HCT116 (cell line): ENCODE results near the gene RBM26. TPM values are rescaled to one million over a fixed set of nuclear protein-coding genes. Genes with fewer than 3 reads are reported as not detected.

Experiments
- ATAC-seq: fragments of 200-7000 bp; cut with Tn5 transposase; 2 replicates; pipeline ENCODE4 v1.9.1; 2020; ENCODE audit warnings: mild to moderate bottlenecking, moderate library complexity
- BruUV-seq: library from RNA; stranded (reverse); fragments of 400-500 nt; replicated peaks from 2 replicates; lab custom pipeline; 2021; lab: Mats Ljungman, UMichigan
- CTCF ChIA-PET: fragments of 300-600 bp; sonication (Branson Sonifier 250); formaldehyde crosslinking; loops from one replicate; lab custom pipeline; 2021; ENCODE audit warnings: antibody characterized with exemption; lab: Charles Lee
- POLR2A ChIA-PET: fragments of 300-600, 350-600 bp; sonication (Branson Sonifier 250); formaldehyde crosslinking; loops from one replicate; lab custom pipeline; 2021; ENCODE audit warnings: antibody characterized with exemption; lab: Charles Lee
- RAD21 ChIA-PET, 2 experiments: fragments of 300-600 bp; sonication (Branson Sonifier 250); formaldehyde crosslinking; loops; one replicate each; lab custom pipeline; 2023; ENCODE audit warnings: low total read pairs in 2 of 2; ENCODE audit not compliant: uncharacterized antibody in 2 of 2, unreplicated experiment in 2 of 2, low non-redundant PET in 1 of 2; lab: Charles Lee
- DNase-seq: peaks from one replicate; pipeline ENCODE4 v3.0.0-alpha.2; 2010; ENCODE audit warnings: low read depth, low spot score
- H2AFZ ChIP-seq: fragments of 200-600 bp; shearing (Covaris generic), sonication (generic); 2 replicates; pipeline ENCODE4 v1.6.1; 2017; ENCODE audit warnings: low read depth, mixed run types, mixed read lengths, antibody characterized with exemption, low read length; ENCODE audit not compliant: poor library complexity, severe bottlenecking
- H3K27ac ChIP-seq: 2 replicates; pipeline ENCODE4 v1.5.1; 2012; ENCODE audit warnings: low read depth, low read length
- H3K27me3 ChIP-seq: fragments of 200-600 bp; sonication (generic); 2 replicates; pipeline ENCODE4 v1.6.1; 2016; ENCODE audit warnings: mixed run types, low read length, mixed read lengths; ENCODE audit not compliant: insufficient read depth
- H3K36me3 ChIP-seq, 2 experiments: fragments of 200-500 bp in 1 of 2; fragments of 200-600 bp in 1 of 2; sonication (Bioruptor generic) in 1 of 2; sonication (generic) in 1 of 2; 2 replicates each; pipeline versions ENCODE4 v1.5.1 to v1.6.1; 2014 to 2016; ENCODE audit warnings: low read length in 2 of 2, inconsistent platforms in 1 of 2, mixed read lengths in 1 of 2, mixed run types in 1 of 2; ENCODE audit not compliant: insufficient read depth in 2 of 2, control insufficient read depth in 1 of 2
- H3K4me1 ChIP-seq, 2 experiments: fragments of 200-600 bp in 1 of 2; sonication (generic) in 1 of 2; 2 replicates each; pipeline versions ENCODE4 v1.5.1 to v1.6.1; 2012 to 2017; ENCODE audit warnings: low read length in 2 of 2, inconsistent platforms in 1 of 2, mild to moderate bottlenecking in 1 of 2, mixed read lengths in 1 of 2, mixed run types in 1 of 2, moderate library complexity in 1 of 2; ENCODE audit not compliant: insufficient read depth in 2 of 2, control insufficient read depth in 1 of 2
- H3K4me2 ChIP-seq: fragments of 200-600 bp; sonication (generic); 2 replicates; pipeline ENCODE4 v1.6.1; 2017; ENCODE audit warnings: mixed run types, low read length, mixed read lengths
- H3K4me3 ChIP-seq, 2 experiments: fragments of 200-600 bp in 1 of 2; sonication (generic) in 1 of 2; replicated peaks in 1 of 2; 2 replicates each; pipeline ENCODE4 v1.5.1; 2011 to 2016; ENCODE audit warnings: low read length in 2 of 2, control low read depth in 1 of 2, low read depth in 1 of 2, mild to moderate bottlenecking in 1 of 2, mixed read lengths in 1 of 2, mixed run types in 1 of 2
- H3K79me2 ChIP-seq: fragments of 200-600 bp; sonication (generic); 2 replicates; pipeline ENCODE4 v1.6.1; 2017; ENCODE audit warnings: mild to moderate bottlenecking, mixed run types, low read length, moderate library complexity, mixed read lengths; ENCODE audit not compliant: insufficient read depth
- H3K9ac ChIP-seq: fragments of 200-600 bp; sonication (generic); 2 replicates; pipeline ENCODE4 v1.6.1; 2016; ENCODE audit warnings: low read length, mixed read lengths
- H3K9me2 ChIP-seq: fragments of 200-600 bp; sonication (generic), shearing (Covaris generic); 2 replicates; pipeline ENCODE4 v1.6.1; 2017; ENCODE audit warnings: mixed run types, mild to moderate bottlenecking, moderate library complexity; ENCODE audit not compliant: insufficient read depth
- H3K9me3 ChIP-seq, 2 experiments: fragments of 200-500 bp in 1 of 2; fragments of 200-600 bp in 1 of 2; sonication (Bioruptor generic) in 1 of 2; sonication (generic) in 1 of 2; 2 replicates each; pipeline ENCODE4 v1.6.1; 2014 to 2017; ENCODE audit warnings: low read length in 2 of 2, mixed read lengths in 2 of 2, inconsistent platforms in 1 of 2, low read depth in 1 of 2, mild to moderate bottlenecking in 1 of 2, mixed run types in 1 of 2, moderate library complexity in 1 of 2; ENCODE audit not compliant: control insufficient read depth in 1 of 2, insufficient read depth in 1 of 2
- H4K20me1 ChIP-seq: fragments of 200-600 bp; sonication (generic), shearing (Covaris generic); 2 replicates; pipeline ENCODE4 v1.6.1; 2017; ENCODE audit warnings: mixed run types, mild to moderate bottlenecking, moderate library complexity; ENCODE audit not compliant: insufficient read depth
- CEBPB ChIP-seq: IDR thresholded peaks from 2 replicates; pipeline ENCODE4 v1.6.1; 2012; ENCODE audit warnings: low read depth
- ELF1 ChIP-seq: IDR thresholded peaks from 2 replicates; pipeline ENCODE4 v1.6.1; 2012; ENCODE audit warnings: low read depth, borderline replicate concordance
- EZH2 ChIP-seq: fragments of 200-600 bp; sonication (generic); IDR thresholded peaks from 2 replicates; pipeline ENCODE4 v1.6.1; 2017; ENCODE audit warnings: antibody characterized with exemption, mixed run types
- EZH2phosphoT487 ChIP-seq: fragments of 200-600 bp; IDR thresholded peaks from 2 replicates; pipeline ENCODE4 v1.6.1; 2018; ENCODE audit warnings: antibody characterized with exemption, borderline replicate concordance
- FOSL1 ChIP-seq: IDR thresholded peaks from 2 replicates; pipeline ENCODE4 v1.6.1; 2012; ENCODE audit warnings: low read depth
- POLR2A ChIP-seq: IDR thresholded peaks from 2 replicates; pipeline ENCODE4 v1.7.0; 2011; ENCODE audit warnings: borderline replicate concordance; ENCODE audit not compliant: insufficient read depth, insufficient read length; ENCODE audit errors: extremely low read depth
- POLR2AphosphoS5 ChIP-seq: IDR thresholded peaks from 2 replicates; pipeline ENCODE4 v1.6.1; 2011; ENCODE audit warnings: mild to moderate bottlenecking, low read depth, low read length, moderate library complexity
- RAD21 ChIP-seq: IDR thresholded peaks from 2 replicates; pipeline ENCODE4 v1.6.1; 2012; ENCODE audit warnings: low read depth, mild to moderate bottlenecking
- SIN3A ChIP-seq: IDR thresholded peaks from 2 replicates; pipeline ENCODE4 v1.6.1; 2012; ENCODE audit warnings: low read depth
- SP1 ChIP-seq: IDR thresholded peaks from 2 replicates; pipeline ENCODE4 v1.6.1; 2012; ENCODE audit warnings: low read depth
- SRF ChIP-seq: IDR thresholded peaks from 2 replicates; pipeline ENCODE4 v1.6.1; 2012; ENCODE audit warnings: low read depth
- TCF7L2 ChIP-seq: IDR thresholded peaks from 2 replicates; pipeline ENCODE4 v1.7.0; 2011; ENCODE audit warnings: borderline replicate concordance, inconsistent platforms; ENCODE audit not compliant: insufficient read depth, insufficient read length; ENCODE audit errors: extremely low read depth
- YY1 ChIP-seq: IDR thresholded peaks from 2 replicates; pipeline ENCODE4 v1.6.1; 2011; ENCODE audit warnings: low read length, low read depth, moderate library complexity, mild to moderate bottlenecking; ENCODE audit not compliant: insufficient replicate concordance; ENCODE audit errors: extremely low read depth
- ZNF274 ChIP-seq: fragments of 200-500 bp; sonication (Bioruptor generic); IDR thresholded peaks from 2 replicates; pipeline ENCODE4 v1.6.1; 2014; ENCODE audit warnings: mild to moderate bottlenecking, low read depth, low read length, inconsistent platforms
- intact Hi-C: fragments of 100-400 bp; cut with micrococcal nuclease; formaldehyde crosslinking; loops from 2 replicates; pipeline ENCODE4 v1.10.0; 2022
- total RNA-seq: library from RNA; stranded (reverse); gene quantifications from one replicate; pipeline ENCODE4 v1.2.1, GENCODE V29; 2021; ENCODE audit not compliant: unreplicated experiment
- TF ChIP-seq, protein P1 (sequence below): IDR thresholded peaks from 2 replicates; pipeline ENCODE4 v1.6.1; 2012
- TF ChIP-seq, protein P2 (sequence below): IDR thresholded peaks from 2 replicates; pipeline ENCODE4 v1.6.1; 2012; ENCODE audit warnings: low read depth
- TF ChIP-seq, protein P3 (sequence below), 3 experiments: fragments of 200-600 bp in 1 of 3; sonication (generic) in 1 of 3; IDR thresholded peaks in 2 of 3; conservative IDR thresholded peaks in 1 of 3; 2 replicates each; pipeline ENCODE4 v1.5.1; 2012 to 2017; ENCODE audit warnings: low read depth in 2 of 3, low read length in 2 of 3, antibody characterized with exemption in 1 of 3, borderline replicate concordance in 1 of 3, control low read depth in 1 of 3, mild to moderate bottlenecking in 1 of 3, mixed read lengths in 1 of 3, mixed run types in 1 of 3, moderate library complexity in 1 of 3; ENCODE audit not compliant: insufficient read depth in 1 of 3

RBM26 gene
- total RNA-seq, 1 experiment from 2014 or later: 52.5 TPM

DNA sequence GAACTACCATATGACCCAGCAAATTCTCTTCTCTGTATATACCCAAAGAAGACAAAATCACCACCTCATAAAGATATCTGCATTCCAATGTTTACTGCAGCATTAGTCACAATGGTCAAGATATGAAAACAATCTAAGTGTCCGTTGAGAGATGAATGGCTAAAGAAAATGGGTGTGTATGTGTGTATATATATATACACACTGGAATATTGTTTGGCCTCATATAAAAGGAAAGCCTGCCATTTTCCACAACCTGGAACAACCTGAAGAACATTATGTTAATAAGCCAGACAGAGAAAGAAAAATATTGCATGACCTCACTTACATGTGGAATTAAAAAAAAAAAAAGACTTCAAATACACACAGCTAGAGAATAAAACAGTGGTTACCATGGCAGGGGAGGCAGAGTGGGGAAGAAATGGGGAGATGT lies 29.5 kb upstream of the RBM26 start:
- TF ChIP-seq CEBPB (no peak), EZH2phosphoT487 (no peak), POLR2A (no peak), TCF7L2 (no peak), EZH2 (no peak), ELF1 (no peak), FOSL1 (no peak), SP1 (no peak), POLR2AphosphoS5 (no peak), YY1 (no peak), RAD21 (no peak), SRF (no peak), ZNF274 (no peak), SIN3A (no peak)
- TF ChIP-seq, protein P1, sequence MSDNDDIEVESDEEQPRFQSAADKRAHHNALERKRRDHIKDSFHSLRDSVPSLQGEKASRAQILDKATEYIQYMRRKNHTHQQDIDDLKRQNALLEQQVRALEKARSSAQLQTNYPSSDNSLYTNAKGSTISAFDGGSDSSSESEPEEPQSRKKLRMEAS: no peak
- TF ChIP-seq, protein P2, sequence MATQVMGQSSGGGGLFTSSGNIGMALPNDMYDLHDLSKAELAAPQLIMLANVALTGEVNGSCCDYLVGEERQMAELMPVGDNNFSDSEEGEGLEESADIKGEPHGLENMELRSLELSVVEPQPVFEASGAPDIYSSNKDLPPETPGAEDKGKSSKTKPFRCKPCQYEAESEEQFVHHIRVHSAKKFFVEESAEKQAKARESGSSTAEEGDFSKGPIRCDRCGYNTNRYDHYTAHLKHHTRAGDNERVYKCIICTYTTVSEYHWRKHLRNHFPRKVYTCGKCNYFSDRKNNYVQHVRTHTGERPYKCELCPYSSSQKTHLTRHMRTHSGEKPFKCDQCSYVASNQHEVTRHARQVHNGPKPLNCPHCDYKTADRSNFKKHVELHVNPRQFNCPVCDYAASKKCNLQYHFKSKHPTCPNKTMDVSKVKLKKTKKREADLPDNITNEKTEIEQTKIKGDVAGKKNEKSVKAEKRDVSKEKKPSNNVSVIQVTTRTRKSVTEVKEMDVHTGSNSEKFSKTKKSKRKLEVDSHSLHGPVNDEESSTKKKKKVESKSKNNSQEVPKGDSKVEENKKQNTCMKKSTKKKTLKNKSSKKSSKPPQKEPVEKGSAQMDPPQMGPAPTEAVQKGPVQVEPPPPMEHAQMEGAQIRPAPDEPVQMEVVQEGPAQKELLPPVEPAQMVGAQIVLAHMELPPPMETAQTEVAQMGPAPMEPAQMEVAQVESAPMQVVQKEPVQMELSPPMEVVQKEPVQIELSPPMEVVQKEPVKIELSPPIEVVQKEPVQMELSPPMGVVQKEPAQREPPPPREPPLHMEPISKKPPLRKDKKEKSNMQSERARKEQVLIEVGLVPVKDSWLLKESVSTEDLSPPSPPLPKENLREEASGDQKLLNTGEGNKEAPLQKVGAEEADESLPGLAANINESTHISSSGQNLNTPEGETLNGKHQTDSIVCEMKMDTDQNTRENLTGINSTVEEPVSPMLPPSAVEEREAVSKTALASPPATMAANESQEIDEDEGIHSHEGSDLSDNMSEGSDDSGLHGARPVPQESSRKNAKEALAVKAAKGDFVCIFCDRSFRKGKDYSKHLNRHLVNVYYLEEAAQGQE: no peak
- TF ChIP-seq, protein P3, sequence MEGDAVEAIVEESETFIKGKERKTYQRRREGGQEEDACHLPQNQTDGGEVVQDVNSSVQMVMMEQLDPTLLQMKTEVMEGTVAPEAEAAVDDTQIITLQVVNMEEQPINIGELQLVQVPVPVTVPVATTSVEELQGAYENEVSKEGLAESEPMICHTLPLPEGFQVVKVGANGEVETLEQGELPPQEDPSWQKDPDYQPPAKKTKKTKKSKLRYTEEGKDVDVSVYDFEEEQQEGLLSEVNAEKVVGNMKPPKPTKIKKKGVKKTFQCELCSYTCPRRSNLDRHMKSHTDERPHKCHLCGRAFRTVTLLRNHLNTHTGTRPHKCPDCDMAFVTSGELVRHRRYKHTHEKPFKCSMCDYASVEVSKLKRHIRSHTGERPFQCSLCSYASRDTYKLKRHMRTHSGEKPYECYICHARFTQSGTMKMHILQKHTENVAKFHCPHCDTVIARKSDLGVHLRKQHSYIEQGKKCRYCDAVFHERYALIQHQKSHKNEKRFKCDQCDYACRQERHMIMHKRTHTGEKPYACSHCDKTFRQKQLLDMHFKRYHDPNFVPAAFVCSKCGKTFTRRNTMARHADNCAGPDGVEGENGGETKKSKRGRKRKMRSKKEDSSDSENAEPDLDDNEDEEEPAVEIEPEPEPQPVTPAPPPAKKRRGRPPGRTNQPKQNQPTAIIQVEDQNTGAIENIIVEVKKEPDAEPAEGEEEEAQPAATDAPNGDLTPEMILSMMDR (IDR thresholded peaks at IDR 0.05 in 2 of 3, conservative IDR thresholded peaks at IDR 0.05 in 1 of 3; ENCODE audit: borderline replicate concordance in 1 of 3, insufficient read depth in 1 of 3, low read depth in 2 of 3, low read length in 2 of 3): no peak
- ATAC-seq (no peak; the same call in 1 of the 2 replicates), DNase-seq (no peak)
- no TSS peak for BruUV-seq
- H4K20me1 ChIP-seq: no peaks in the 10 kb centered on the region
- ChIA-PET RAD21 (no interaction called here), CTCF (interaction anchor here (1.0 kb wide), 1 partner anchor 11 kb away, joined by 4 read pairs; no protein-coding TSS in a partner anchor), POLR2A (no interaction called here)
- no peak overlapping the region for H2AFZ ChIP-seq
- H3K79me2 ChIP-seq: no peaks in the 10 kb centered on the region
- no peaks in the 10 kb centered on the region for H3K9me3 ChIP-seq
- H3K27me3 ChIP-seq: no peaks in the 10 kb centered on the region
- H3K9ac ChIP-seq: no peak overlapping the region
- no peaks in the 10 kb centered on the region for H3K36me3 ChIP-seq
- H3K4me2 ChIP-seq: no peak overlapping the region
- H3K9me2 ChIP-seq: no peaks in the 10 kb centered on the region
- H3K4me1 ChIP-seq: no peaks in the 10 kb centered on the region
- intact Hi-C loops: no loop called here
- H3K27ac ChIP-seq: no peak overlapping the region
- no peak overlapping the region for H3K4me3 ChIP-seq
